Upper lobe of left lung (tissue), 4 donors: Measurements from ENCODE around the gene IL12RB2.

Source experiments
- EP300 ChIP-seq, 4 donors: sonication (generic); formaldehyde crosslinking; IDR thresholded peaks; one replicate each; pipeline ENCODE4 v1.5.1; 2017; ENCODE audit warnings: antibody characterized with exemption in 4 of 4, control low read depth in 2 of 4
- TF ChIP-seq, protein P1 (sequence below), 6 experiments: fragments of 450-650 bp in 4 of 6; fragments of 200-600 bp in 2 of 6; sonication (generic) in 2 of 6; IDR thresholded peaks; one replicate each; pipeline ENCODE4 v1.5.1; 2016 to 2019; ENCODE audit warnings: antibody characterized with exemption in 6 of 6

DNA sequence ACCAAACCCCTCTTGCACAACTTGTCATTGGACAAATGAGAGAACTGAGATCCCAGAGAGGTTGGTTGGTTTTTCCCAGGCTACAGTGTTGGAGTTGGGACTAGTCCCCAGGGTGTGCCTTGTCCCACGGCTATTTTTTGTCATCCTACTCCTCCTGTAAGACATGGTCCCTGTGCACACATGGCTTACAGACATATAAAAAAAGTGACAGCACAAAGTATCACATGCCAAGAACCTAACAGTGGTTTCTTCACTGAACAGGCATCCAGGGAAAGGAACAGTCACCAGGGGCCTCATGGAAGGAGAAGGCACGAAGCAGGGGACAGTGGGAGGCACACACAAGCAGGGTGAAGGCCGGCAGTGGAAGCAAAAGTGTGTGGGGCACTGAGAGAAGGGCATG lies 86.1 kb downstream of the IL12RB2 start:
- no peak for TF ChIP-seq EP300 (IDR thresholded peaks at IDR 0.05)
- TF ChIP-seq, protein P1, sequence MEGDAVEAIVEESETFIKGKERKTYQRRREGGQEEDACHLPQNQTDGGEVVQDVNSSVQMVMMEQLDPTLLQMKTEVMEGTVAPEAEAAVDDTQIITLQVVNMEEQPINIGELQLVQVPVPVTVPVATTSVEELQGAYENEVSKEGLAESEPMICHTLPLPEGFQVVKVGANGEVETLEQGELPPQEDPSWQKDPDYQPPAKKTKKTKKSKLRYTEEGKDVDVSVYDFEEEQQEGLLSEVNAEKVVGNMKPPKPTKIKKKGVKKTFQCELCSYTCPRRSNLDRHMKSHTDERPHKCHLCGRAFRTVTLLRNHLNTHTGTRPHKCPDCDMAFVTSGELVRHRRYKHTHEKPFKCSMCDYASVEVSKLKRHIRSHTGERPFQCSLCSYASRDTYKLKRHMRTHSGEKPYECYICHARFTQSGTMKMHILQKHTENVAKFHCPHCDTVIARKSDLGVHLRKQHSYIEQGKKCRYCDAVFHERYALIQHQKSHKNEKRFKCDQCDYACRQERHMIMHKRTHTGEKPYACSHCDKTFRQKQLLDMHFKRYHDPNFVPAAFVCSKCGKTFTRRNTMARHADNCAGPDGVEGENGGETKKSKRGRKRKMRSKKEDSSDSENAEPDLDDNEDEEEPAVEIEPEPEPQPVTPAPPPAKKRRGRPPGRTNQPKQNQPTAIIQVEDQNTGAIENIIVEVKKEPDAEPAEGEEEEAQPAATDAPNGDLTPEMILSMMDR (IDR thresholded peaks at IDR 0.05) = no peak
